ENCODE results near the gene CSRNP3. TPM values are rescaled to one million over a fixed set of nuclear protein-coding genes. Genes with fewer than 3 reads are reported as not detected.

CSRNP3 gene
- total and polyA plus RNA-seq, 2 donors (not counting 3 experiments of a cell fraction or from before 2014, with no cell fraction given), result not detected

- Histone ChIP-seq H3K9ac (replicated peaks; ENCODE audit: extremely low read depth, insufficient read depth, low read length) (no peak overlapping the region), H3K27me3 (ENCODE audit: control insufficient read depth in 2 of 2, insufficient read depth in 2 of 2, low read length in 2 of 2) (peaks cover 4 to 5% of the 10 kb centered on the region in 2 experiments), H3K9me3 (replicated peaks; ENCODE audit: control insufficient read depth, insufficient read depth, low read length) (no peaks in the 10 kb centered on the region), H3K27ac (ENCODE audit: insufficient read depth, low read depth, low read length) (no peak overlapping the region), H2AFZ (ENCODE audit: low read depth, low read length) (no peak overlapping the region), H3K4me3 (replicated peaks in 1 of 3; ENCODE audit: insufficient read depth in 1 of 3, low read depth in 1 of 3, low read length in 3 of 3) (no peak overlapping the region), H3K79me2 (ENCODE audit: control insufficient read depth, insufficient read depth, low read length) (no peaks in the 10 kb centered on the region), H3K9me1 (replicated peaks; ENCODE audit: control insufficient read depth, extremely low read depth, insufficient read depth, low read length) (no peaks in the 10 kb centered on the region), H3K36me3 (ENCODE audit: control insufficient read depth in 2 of 2, extremely low read depth in 1 of 2, insufficient read depth in 2 of 2, low read length in 2 of 2) (no peaks in the 10 kb centered on the region), H3K4me2 (ENCODE audit: insufficient read depth, low read length) (no peak overlapping the region), H4K20me1 (replicated peaks; ENCODE audit: control insufficient read depth, extremely low read depth, insufficient read depth, low read length) (no peaks in the 10 kb centered on the region), H3K4me1 (ENCODE audit: control insufficient read depth, extremely low read depth, insufficient read depth, low read length) (no peaks in the 10 kb centered on the region)
- BruUV-seq (replicated peaks), result no TSS peak
- intact Hi-C loops (cut with micrococcal nuclease), result no loop called here
- CTCF ChIA-PET, result interaction anchor here (1.4 kb wide), 1 partner anchor 434 kb away, joined by 5 read pairs; the partner anchor contains the start of gene SCN1A
- POLR2A ChIA-PET, result no interaction called here
- dilution Hi-C loops (cut with MboI; ENCODE audit: extremely low pct_ligation_motif_present, low sequenced_read_pairs), result no loop called here
- TF ChIP-seq MAX (IDR thresholded peaks at IDR 0.05; ENCODE audit: insufficient read depth, insufficient read length) (no peak), MYC (IDR thresholded peaks at IDR 0.05; ENCODE audit: low read depth, low read length) (no peak), POLR2A (IDR thresholded peaks at IDR 0.05; ENCODE audit: low read depth, low read length) (no peak), EZH2 (IDR thresholded peaks at IDR 0.05; ENCODE audit: borderline replicate concordance, low read depth, low read length, severe bottlenecking) (no peak), CTCF (IDR thresholded peaks at IDR 0.05; ENCODE audit: extremely low read depth in 1 of 2, insufficient read depth in 1 of 2, low read depth in 1 of 2, low read length in 2 of 2) (no peak), JUN (IDR thresholded peaks at IDR 0.05; ENCODE audit: borderline replicate concordance, insufficient read depth, insufficient read length, low read depth) (no peak), GATA2 (IDR thresholded peaks at IDR 0.05; ENCODE audit: insufficient read depth, insufficient read length, low read depth, low read length) (no peak), FOS (IDR thresholded peaks at IDR 0.05; ENCODE audit: borderline replicate concordance, insufficient read depth, low read length) (no peak), POLR2AphosphoS5 (IDR thresholded peaks at IDR 0.05; ENCODE audit: insufficient read depth, low read depth, low read length) (no peak)
- DNase-seq (ENCODE audit: low read depth, low spot score), result no peak
- no peak for FAIRE-seq
These were observed 224.3 kb downstream of the CSRNP3 start for GRCh38 chr2:165693838-165694237.
